ENCODE measurements around the gene NIP7.
"Not testable (repeated sequence)": the region's sequence is repeated elsewhere in the genome, so short reads cannot be mapped to it uniquely, and the experiment has no call there.

Gene NIP7

GRCh38 chr16:69345923-69346322, 6.4 kb downstream of the NIP7 start:
- no peak for DNase-seq (ENCODE audit: low read depth)

DNA sequence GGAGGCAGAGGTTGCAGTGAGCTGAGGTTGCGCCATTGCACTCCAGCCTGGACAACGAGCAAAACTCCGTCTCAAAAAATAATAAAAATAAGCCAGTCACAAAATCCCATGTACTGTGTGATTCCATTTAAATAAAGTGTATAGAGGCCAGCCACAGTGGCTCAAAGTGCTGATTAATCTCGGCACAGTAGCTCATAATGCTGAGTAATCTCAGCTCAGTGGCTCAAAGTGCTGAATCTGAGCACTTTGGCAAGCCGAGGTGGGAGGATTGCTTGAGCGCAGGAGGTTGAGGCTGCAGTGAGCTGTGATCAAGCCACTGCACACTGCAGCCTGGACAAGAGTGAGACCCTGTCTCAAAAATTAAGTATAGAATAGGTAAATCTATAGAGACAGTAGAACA, 7.1 kb downstream of the NIP7 start:
- DNase-seq (ENCODE audit: low read depth): no peak

GRCh38 chr16:69348222-69348621, 8.7 kb downstream of the NIP7 start:
- no peak for DNase-seq (ENCODE audit: low read depth)

DNA sequence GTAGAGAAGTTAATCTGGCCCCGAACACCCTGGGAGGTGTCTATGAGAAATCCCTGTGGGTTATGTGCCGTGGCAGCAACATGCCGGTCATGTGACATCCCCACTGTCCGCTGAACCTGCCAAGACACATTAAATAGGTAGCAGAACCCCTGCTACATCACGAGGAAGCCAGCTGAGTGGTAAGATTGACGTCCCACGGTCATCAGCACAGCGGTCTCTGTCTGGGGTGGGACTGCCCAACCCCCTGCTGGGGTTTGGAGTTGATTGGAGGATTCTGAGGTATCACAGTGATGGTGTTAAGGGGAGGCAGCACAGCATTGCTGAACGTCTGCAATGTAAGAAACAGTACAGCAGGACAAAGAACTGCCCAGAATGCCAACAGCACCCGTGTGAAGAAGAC, 10.0 kb downstream of the NIP7 start:
- no peak for DNase-seq (ENCODE audit: low read depth)

DNA sequence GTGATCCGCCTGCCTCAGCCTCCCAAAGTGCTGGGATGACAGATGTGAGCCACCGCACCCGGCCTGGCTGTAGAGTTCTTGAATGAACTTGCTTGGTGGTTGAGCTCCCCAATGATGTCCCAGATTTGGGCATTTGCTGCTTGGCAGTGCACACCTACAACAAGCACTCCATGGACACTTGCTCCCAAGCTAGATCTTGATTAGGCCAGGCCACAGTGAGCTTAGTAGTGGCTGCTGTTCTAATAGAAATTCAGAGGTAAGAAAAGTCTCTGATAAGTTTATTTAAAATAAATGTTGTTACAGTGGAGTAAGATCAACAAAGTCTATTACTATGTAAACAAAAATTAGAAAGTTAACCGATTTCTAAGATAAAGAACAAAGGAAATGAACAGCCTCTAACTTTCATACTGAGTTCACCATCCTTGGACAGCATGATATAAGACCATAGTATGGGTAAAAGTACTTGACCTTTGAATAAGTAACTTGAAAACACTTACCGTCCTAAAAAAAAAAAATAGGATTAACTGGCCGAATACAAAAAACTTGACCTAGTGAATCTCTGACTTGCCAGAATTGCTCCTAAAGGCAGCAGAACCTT, 11.1 kb downstream of the NIP7 start:
- DNase-seq (ENCODE audit: low read depth): no peak

GRCh38 chr16:69351309-69352027, 11.9 kb downstream of the NIP7 start, which contains the start of gene TMED6:
Gene TMED6, minus strand, starts transcription at chr16:69351786. Its CDS starts 33 bp downstream, at chr16:69351753.
- DNase-seq (ENCODE audit: low read depth): no peak

GRCh38 chr16:69360070-69360469, 20.5 kb downstream of the NIP7 start:
- not testable (repeated sequence) for DNase-seq (ENCODE audit: low read depth)

DNA sequence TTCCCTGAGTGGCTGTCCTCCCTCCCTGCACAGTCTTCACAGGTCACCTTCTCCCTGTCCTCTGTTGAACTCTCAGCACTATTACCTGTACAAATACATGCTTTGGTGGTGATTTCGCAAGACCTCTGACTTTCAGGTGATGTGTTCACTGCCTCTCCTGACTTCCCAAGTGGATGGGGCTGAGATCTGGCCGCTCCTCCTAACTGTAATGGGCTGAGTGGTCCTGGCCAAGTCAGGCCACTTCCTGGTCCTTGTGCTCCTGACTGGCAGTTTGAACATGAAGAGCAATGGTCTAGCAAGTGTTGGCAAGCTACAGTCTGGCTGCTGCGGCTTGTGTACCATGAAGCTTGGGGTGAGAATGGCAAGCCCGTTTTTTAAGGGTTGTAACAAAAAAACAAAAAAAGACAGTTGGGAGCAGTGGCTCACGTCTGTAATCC, 23.7 kb downstream of the NIP7 start:
- no peak for DNase-seq (ENCODE audit: low read depth)

- DNase-seq (ENCODE audit: low read depth): no peak
Measured at GRCh38 chr16:69364088-69364487, 24.5 kb downstream of the NIP7 start.

- DNase-seq (ENCODE audit: low read depth): no peak
Measured at GRCh38 chr16:69365901-69366300, 26.3 kb downstream of the NIP7 start.

DNA sequence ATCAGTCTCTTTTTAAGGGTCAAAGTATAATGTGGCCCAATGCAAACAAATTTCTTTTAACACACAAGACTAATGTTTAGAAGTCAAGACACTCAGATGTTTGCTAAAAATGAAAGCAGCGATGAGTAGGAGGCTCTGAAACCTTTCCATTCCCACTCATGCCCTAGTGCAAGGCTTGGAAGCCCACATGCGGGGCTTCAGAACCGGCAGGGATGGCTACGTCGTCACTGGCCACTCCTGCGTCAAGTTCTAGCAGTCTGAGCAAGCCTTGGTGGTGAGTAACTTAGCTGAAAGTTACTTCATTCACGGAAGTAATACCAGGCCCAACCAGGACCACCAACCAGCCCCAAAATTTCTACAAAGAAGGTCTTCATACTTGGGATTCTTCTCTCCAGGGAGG, 26.9 kb downstream of the NIP7 start:
- no peak for DNase-seq (ENCODE audit: low read depth)

DNA sequence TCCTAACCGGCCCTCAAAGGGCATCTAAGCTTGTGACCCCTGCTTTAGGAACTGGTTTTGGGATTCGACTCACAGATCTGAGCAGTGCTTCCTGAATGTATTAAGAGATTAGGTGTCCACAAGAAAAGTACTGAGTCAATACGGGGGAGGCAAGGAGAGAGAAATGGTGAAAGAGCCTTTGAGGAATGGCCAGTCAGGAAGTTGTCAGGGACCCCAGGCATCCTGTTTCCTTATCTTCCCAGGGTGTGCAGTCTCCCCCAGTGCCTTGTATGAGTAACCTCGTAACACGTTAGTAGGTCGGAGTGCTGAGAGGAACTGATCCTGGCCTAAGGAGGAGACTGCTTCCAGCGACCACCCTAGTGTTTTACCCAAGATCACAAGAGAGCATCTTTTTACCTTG, 28.4 kb downstream of the NIP7 start:
- DNase-seq (ENCODE audit: low read depth): no peak

- DNase-seq (ENCODE audit: low read depth): no peak
Measured at GRCh38 chr16:69368866-69369265, 29.3 kb downstream of the NIP7 start.

DNA sequence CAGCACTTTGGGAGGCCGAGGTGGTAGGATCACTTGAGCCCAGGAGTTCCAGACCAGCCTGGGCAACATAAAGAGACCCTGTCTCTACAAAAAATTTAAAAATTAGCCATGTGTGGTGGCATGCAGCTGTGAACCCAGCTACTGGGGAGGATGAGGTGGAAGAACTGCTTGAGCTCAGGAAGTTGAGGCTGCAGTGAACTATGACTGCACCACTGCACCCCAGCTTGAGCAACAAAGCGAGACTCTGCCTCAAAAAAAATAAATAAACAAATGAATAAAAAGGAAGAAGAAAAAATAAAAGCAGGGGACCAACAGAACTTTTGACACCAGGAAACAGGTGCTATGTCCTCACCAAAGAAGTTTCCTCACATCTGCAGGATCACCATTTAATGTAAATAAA, 32.0 kb downstream of the NIP7 start:
- DNase-seq (ENCODE audit: low read depth): no peak

- DNase-seq (ENCODE audit: low read depth): no peak
Measured at GRCh38 chr16:69373019-69373418, 33.4 kb downstream of the NIP7 start.

DNA sequence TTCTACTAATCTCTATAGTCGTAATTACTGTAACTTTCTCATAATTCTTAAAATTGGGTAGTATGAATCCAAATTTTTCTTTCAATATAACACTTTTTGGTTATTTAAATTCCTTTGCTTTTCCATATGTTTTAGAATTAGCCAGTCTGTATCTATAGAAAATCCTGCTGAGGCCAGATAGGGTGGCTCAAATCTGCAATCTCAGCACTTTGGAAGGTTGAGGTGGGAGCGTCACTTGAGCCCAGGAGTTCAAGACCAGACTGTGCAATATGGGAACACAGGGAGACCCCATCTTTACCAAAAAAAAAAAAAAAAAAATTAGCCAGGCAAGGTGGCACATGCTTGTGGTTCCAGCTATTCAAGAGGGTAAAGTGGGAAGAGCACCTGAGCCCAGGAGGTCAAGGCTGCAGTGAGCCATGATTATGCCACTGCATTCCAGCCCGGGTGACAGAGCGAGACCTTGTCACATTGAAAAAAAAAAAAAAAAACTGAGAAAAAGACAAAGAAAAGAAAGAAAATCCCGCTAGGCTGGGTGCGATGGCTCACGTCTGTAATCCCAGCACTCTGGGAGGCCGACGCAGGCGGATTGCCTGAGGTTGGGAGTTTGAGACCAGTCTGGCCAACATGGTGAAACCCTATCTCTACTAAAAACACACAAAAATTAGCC, 37.0 kb downstream of the NIP7 start:
- DNase-seq (ENCODE audit: low read depth): no peak

GRCh38 chr16:69378036-69378435, 38.5 kb downstream of the NIP7 start:
- no peak for DNase-seq (ENCODE audit: low read depth)

DNA sequence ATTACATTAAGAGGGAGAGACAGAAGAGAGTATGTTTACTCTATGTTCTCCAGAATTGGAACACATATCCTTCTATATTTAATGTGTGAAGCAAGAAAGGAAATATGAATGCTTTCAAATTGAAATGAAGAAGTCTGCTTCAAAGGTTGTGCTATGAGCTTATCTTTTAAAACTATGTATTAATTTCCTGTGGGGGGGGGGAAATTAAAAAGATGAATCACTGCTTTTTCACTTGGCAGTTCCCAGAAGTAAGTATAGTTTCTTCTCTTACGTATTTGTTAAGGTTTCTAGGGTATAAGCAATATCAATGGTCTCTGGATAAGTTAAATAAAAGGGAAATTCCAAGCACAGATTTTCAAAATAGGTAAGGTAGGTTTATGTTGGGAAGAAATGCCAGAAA, 39.2 kb downstream of the NIP7 start:
- no peak for DNase-seq (ENCODE audit: low read depth)

DNA sequence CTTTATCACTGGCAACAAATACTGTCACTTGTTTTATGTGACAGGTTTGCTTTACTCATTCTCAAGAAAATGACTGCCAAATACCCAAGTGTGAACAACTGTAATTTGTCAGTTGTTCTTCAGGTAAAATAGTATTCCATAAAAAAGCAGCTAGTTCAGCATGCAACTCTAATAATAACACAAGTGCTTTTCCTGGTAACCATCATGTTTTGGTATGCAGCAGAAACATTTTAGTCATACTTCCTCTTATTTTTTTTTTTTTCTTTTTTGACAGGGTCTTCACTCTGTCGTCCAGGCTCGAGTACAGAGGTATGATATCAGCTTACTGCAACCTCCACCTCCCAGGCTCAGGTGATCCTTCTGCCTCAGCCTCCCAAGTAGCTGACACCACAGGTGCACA, 41.7 kb downstream of the NIP7 start:
- no peak for DNase-seq (ENCODE audit: low read depth)

DNA sequence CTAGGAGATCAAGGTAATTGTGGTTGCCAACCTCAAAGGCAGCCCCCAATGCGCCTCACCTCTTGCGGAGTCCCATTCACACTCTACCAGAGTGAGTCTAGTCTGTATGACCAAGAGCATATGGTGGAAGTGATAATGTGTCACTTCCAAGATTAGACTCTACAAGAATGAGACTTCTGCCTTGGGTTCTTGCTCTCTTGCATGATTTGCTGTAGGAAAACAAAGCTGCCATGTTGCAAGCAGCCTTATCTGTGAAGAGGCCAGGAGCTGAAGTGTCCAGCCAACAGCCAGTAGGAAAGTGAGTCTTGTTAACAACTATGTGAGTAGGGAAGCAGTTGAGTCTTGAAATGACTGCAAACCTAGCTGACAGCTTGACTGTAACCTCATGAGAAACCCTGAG, 42.8 kb downstream of the NIP7 start:
- no peak for DNase-seq (ENCODE audit: low read depth)

DNA sequence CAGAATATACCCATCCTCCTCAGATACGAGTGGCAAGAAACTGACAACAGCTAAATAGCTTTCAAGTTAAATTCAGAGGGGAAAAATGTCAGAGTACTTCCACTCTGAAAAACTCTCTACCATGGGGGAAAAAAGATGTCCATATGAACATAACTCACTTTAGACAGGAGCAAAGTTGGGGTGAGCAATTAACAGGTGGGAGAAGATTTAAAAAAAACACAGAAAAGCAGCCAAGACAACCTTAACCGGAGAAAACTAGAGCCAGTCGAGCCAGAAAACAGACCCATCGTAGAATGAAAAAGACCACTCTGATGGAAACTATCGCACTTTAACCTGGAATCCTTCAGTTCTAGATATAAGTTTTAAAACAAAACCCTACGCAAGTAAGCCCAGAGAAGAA, 45.4 kb downstream of the NIP7 start:
- no peak for DNase-seq (ENCODE audit: low read depth)

- no peak for DNase-seq (ENCODE audit: low read depth)
Measured at GRCh38 chr16:69386596-69386995, 47.0 kb downstream of the NIP7 start.
